ENCODE measurements around the gene MINAR2.

MINAR2 gene

DNA sequence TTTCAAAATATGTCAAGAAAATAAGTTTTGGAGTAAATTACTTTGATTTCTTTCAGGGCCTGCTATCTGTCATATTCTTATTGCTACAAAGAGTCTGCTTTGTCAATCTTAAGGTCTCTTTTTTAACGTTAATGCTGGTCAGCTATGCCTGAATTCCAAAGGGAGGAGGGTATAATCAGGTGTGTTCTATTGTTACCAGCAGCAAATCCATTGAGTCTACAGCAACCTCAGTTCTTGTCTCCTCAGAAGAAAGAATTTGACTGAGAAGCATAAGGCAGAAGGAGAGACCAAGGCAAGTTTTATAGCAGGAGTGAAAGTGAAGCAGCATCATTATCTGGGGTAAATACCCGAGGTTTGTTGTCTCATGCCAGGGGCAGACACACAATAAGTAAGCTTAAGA, 23.7 kb upstream of the MINAR2 start:
- Histone ChIP-seq H4K20me1 (ENCODE audit: low read depth, low read length) (no peaks in the 10 kb centered on the region), H3K27me3 (ENCODE audit: low read length) (no peaks in the 10 kb centered on the region; the same call in 1 of the 2 replicates), H3K9ac (ENCODE audit: low read length) (no peak overlapping the region), H3K36me3 (ENCODE audit: low read length) (no peaks in the 10 kb centered on the region), H3K9me2 (replicated peaks; ENCODE audit: insufficient read depth, low read length) (no peaks in the 10 kb centered on the region), H3K27ac (ENCODE audit: low read depth, low read length) (no peak overlapping the region), H3K79me2 (ENCODE audit: insufficient read depth, low read length) (no peaks in the 10 kb centered on the region), H3K4me3 (ENCODE audit: insufficient read depth, low read length, poor library complexity, severe bottlenecking) (no peak overlapping the region), H2AFZ (ENCODE audit: low read depth, low read length, severe bottlenecking) (no peak overlapping the region), H3F3A (ENCODE audit: insufficient read depth) (no peaks in the 10 kb centered on the region), H3K4me2 (ENCODE audit: low read depth, low read length, poor library complexity, severe bottlenecking) (no peak overlapping the region), H3K9me3 (ENCODE audit: insufficient read depth, low read length) (no peaks in the 10 kb centered on the region)
- TF ChIP-seq EZH2phosphoT487 (conservative IDR thresholded peaks at IDR 0.05; ENCODE audit: low read length), result no peak

- Histone ChIP-seq H3F3A (ENCODE audit: insufficient read depth) (no peaks in the 10 kb centered on the region), H3K4me2 (ENCODE audit: low read depth, low read length, poor library complexity, severe bottlenecking) (no peak overlapping the region), H3K9me2 (replicated peaks; ENCODE audit: insufficient read depth, low read length) (no peaks in the 10 kb centered on the region), H3K4me3 (ENCODE audit: insufficient read depth, low read length, poor library complexity, severe bottlenecking) (no peak overlapping the region), H2AFZ (ENCODE audit: low read depth, low read length, severe bottlenecking) (no peak overlapping the region), H3K27me3 (ENCODE audit: low read length) (no peaks in the 10 kb centered on the region), H3K9me3 (ENCODE audit: insufficient read depth, low read length) (no peaks in the 10 kb centered on the region), H3K79me2 (ENCODE audit: insufficient read depth, low read length) (no peaks in the 10 kb centered on the region), H3K36me3 (ENCODE audit: low read length) (no peaks in the 10 kb centered on the region), H3K27ac (ENCODE audit: low read depth, low read length) (no peak overlapping the region), H4K20me1 (ENCODE audit: low read depth, low read length) (no peaks in the 10 kb centered on the region), H3K9ac (ENCODE audit: low read length) (no peak overlapping the region)
- no peak for TF ChIP-seq EZH2phosphoT487 (conservative IDR thresholded peaks at IDR 0.05; ENCODE audit: low read length)
Measured at GRCh38 chr5:129724647-129725046, 23.2 kb upstream of the MINAR2 start.

DNA sequence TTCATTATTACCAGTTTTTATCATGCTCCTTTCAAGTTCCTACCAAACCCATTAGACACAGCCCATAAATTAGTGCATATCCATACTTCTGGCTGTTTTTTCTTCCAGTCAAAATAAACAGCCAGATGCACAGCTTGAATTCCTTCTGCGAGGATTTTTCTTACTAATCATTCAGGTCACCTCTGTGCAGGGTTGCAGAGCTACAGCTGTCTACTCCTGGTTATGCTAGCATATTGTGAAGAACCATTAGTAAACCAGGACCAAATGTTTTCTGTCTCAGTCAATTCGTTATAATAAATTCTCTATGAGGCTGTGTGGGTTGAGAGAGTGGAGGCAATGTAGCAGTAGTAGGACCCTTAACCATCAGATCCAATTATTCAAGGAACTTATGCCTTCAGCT, 8.1 kb upstream of the MINAR2 start:
- no peak for TF ChIP-seq EZH2phosphoT487 (conservative IDR thresholded peaks at IDR 0.05; ENCODE audit: low read length)
- TF ChIP-seq, protein P1, sequence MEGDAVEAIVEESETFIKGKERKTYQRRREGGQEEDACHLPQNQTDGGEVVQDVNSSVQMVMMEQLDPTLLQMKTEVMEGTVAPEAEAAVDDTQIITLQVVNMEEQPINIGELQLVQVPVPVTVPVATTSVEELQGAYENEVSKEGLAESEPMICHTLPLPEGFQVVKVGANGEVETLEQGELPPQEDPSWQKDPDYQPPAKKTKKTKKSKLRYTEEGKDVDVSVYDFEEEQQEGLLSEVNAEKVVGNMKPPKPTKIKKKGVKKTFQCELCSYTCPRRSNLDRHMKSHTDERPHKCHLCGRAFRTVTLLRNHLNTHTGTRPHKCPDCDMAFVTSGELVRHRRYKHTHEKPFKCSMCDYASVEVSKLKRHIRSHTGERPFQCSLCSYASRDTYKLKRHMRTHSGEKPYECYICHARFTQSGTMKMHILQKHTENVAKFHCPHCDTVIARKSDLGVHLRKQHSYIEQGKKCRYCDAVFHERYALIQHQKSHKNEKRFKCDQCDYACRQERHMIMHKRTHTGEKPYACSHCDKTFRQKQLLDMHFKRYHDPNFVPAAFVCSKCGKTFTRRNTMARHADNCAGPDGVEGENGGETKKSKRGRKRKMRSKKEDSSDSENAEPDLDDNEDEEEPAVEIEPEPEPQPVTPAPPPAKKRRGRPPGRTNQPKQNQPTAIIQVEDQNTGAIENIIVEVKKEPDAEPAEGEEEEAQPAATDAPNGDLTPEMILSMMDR (IDR thresholded peaks at IDR 0.05; ENCODE audit: insufficient read depth, low read length, poor library complexity, severe bottlenecking), result no peak
- Histone ChIP-seq H3K27ac (ENCODE audit: low read depth, low read length) (no peak overlapping the region), H2AFZ (ENCODE audit: low read depth, low read length, severe bottlenecking) (no peak overlapping the region), H3K4me3 (ENCODE audit: insufficient read depth, low read length, poor library complexity, severe bottlenecking) (no peak overlapping the region), H3K9ac (ENCODE audit: low read length) (no peak overlapping the region), H3K36me3 (ENCODE audit: low read length) (no peaks in the 10 kb centered on the region), H3F3A (ENCODE audit: insufficient read depth) (no peaks in the 10 kb centered on the region), H3K4me2 (ENCODE audit: low read depth, low read length, poor library complexity, severe bottlenecking) (no peak overlapping the region), H3K27me3 (ENCODE audit: low read length) (no peaks in the 10 kb centered on the region), H3K9me2 (replicated peaks; ENCODE audit: insufficient read depth, low read length) (no peaks in the 10 kb centered on the region), H3K79me2 (ENCODE audit: insufficient read depth, low read length) (no peaks in the 10 kb centered on the region), H3K9me3 (ENCODE audit: insufficient read depth, low read length) (no peaks in the 10 kb centered on the region), H4K20me1 (ENCODE audit: low read depth, low read length) (no peaks in the 10 kb centered on the region)

- Histone ChIP-seq H3K9me2 (replicated peaks; ENCODE audit: insufficient read depth, low read length) (no peaks in the 10 kb centered on the region), H3K9me3 (ENCODE audit: insufficient read depth, low read length) (no peaks in the 10 kb centered on the region), H4K20me1 (ENCODE audit: low read depth, low read length) (no peaks in the 10 kb centered on the region), H3K27me3 (ENCODE audit: low read length) (no peaks in the 10 kb centered on the region), H3F3A (ENCODE audit: insufficient read depth) (no peaks in the 10 kb centered on the region), H3K79me2 (ENCODE audit: insufficient read depth, low read length) (no peaks in the 10 kb centered on the region), H3K36me3 (ENCODE audit: low read length) (no peaks in the 10 kb centered on the region), H3K4me3 (ENCODE audit: insufficient read depth, low read length, poor library complexity, severe bottlenecking) (no peak overlapping the region), H2AFZ (ENCODE audit: low read depth, low read length, severe bottlenecking) (no peak overlapping the region), H3K27ac (ENCODE audit: low read depth, low read length) (no peak overlapping the region), H3K4me2 (ENCODE audit: low read depth, low read length, poor library complexity, severe bottlenecking) (no peak overlapping the region), H3K9ac (ENCODE audit: low read length) (no peak overlapping the region)
- TF ChIP-seq, protein P1 (IDR thresholded peaks at IDR 0.05; ENCODE audit: insufficient read depth, low read length, poor library complexity, severe bottlenecking), result no peak
- no peak for TF ChIP-seq EZH2phosphoT487 (conservative IDR thresholded peaks at IDR 0.05; ENCODE audit: low read length)
Measured at GRCh38 chr5:129743541-129744187, 4.2 kb upstream of the MINAR2 start.

Data from SU-DHL-6 (cell line).